ENCODE measurements around the gene DESI1.

Gene DESI1

GRCh38 chr22:41620589-41621098 lies at the start of gene DESI1:
Gene DESI1, minus strand, starts transcription at chr22:41621043. Its CDS starts 204 bp downstream, at chr22:41620839.
- H3K27ac ChIP-seq (ENCODE audit: low read length): peak within 1 kb of the TSS; percentile 92
- H3K9ac ChIP-seq (ENCODE audit: low read length): peak within 1 kb of the TSS; percentile 98
- H3K79me2 ChIP-seq (ENCODE audit: low read length): peaks cover 89% of the 10 kb centered on the region
- TF ChIP-seq EZH2 (optimal IDR thresholded peaks at IDR 0.05; ENCODE audit: low read depth, low read length) (no peak), CTCF (IDR thresholded peaks at IDR 0.05; ENCODE audit: low read length) (no peak), EZH2phosphoT487 (IDR thresholded peaks at IDR 0.05; ENCODE audit: low read length) (no peak)
- H3K9me2 ChIP-seq (replicated peaks; ENCODE audit: insufficient read depth, low read length): no peaks in the 10 kb centered on the region
- peak within 1 kb of the TSS; percentile 98 for H3K4me3 ChIP-seq (ENCODE audit: low read length)
- DNase-seq: no peak
- H3K27me3 ChIP-seq (replicated peaks; ENCODE audit: insufficient read depth, low read length): no peaks in the 10 kb centered on the region
- no peaks in the 10 kb centered on the region for H3K9me3 ChIP-seq (replicated peaks; ENCODE audit: insufficient read depth, low read length)
- peaks cover 12% of the 10 kb centered on the region for H3K4me1 ChIP-seq (ENCODE audit: low read length)
- H2AFZ ChIP-seq (ENCODE audit: low read length): peak within 1 kb of the TSS; percentile 88
- peak within 1 kb of the TSS; percentile 99 for H3K4me2 ChIP-seq (ENCODE audit: low read depth, low read length)
- H3F3A ChIP-seq (ENCODE audit: insufficient read depth, low read length): no peaks in the 10 kb centered on the region
- no peaks in the 10 kb centered on the region for H3K36me3 ChIP-seq (replicated peaks; ENCODE audit: insufficient read depth, low read length)
- H4K20me1 ChIP-seq (ENCODE audit: insufficient read depth, low read length): 0 out of 2 replicates have a peak, but pooled peaks cover 3% of the 10 kb centered on the region

- Histone ChIP-seq H3K27me3 (replicated peaks; ENCODE audit: insufficient read depth, low read length) (no peaks in the 10 kb centered on the region), H3K9ac (ENCODE audit: low read length) (no peak overlapping the region), H2AFZ (ENCODE audit: low read length) (no peak overlapping the region), H4K20me1 (ENCODE audit: insufficient read depth, low read length) (no peaks in the 10 kb centered on the region), H3K79me2 (ENCODE audit: low read length) (peaks cover 34% of the 10 kb centered on the region), H3K27ac (ENCODE audit: low read length) (no peak overlapping the region), H3K4me1 (ENCODE audit: low read length) (peaks cover 4% of the 10 kb centered on the region; the same call in 1 of the 2 replicates), H3K4me2 (ENCODE audit: low read depth, low read length) (no peak overlapping the region), H3K9me2 (replicated peaks; ENCODE audit: insufficient read depth, low read length) (no peaks in the 10 kb centered on the region), H3K36me3 (replicated peaks; ENCODE audit: insufficient read depth, low read length) (no peaks in the 10 kb centered on the region; the same call in 1 of the 2 replicates), H3F3A (ENCODE audit: insufficient read depth, low read length) (peaks cover 27% of the 10 kb centered on the region), H3K9me3 (replicated peaks; ENCODE audit: insufficient read depth, low read length) (no peaks in the 10 kb centered on the region), H3K4me3 (ENCODE audit: low read length) (no peak overlapping the region)
- TF ChIP-seq CTCF (IDR thresholded peaks at IDR 0.05; ENCODE audit: low read length) (no peak), EZH2phosphoT487 (IDR thresholded peaks at IDR 0.05; ENCODE audit: low read length) (no peak), EZH2 (optimal IDR thresholded peaks at IDR 0.05; ENCODE audit: low read depth, low read length) (no peak)
- no peak for DNase-seq
Measured at GRCh38 chr22:41668971-41669911, 48.4 kb upstream of the DESI1 start.

GRCh38 chr22:41664951-41665350 lies 44.1 kb upstream of the DESI1 start:
- DNase-seq: no peak
- Histone ChIP-seq H3K4me2 (ENCODE audit: low read depth, low read length) (no peak overlapping the region), H3K4me1 (ENCODE audit: low read length) (peaks cover 4% of the 10 kb centered on the region; the same call in 1 of the 2 replicates), H3K27me3 (replicated peaks; ENCODE audit: insufficient read depth, low read length) (no peaks in the 10 kb centered on the region), H3K9me3 (replicated peaks; ENCODE audit: insufficient read depth, low read length) (no peaks in the 10 kb centered on the region), H3K9ac (ENCODE audit: low read length) (no peak overlapping the region), H3F3A (ENCODE audit: insufficient read depth, low read length) (peaks cover 40% of the 10 kb centered on the region), H3K36me3 (replicated peaks; ENCODE audit: insufficient read depth, low read length) (no peaks in the 10 kb centered on the region; the same call in none of the 2 replicates), H2AFZ (ENCODE audit: low read length) (no peak overlapping the region), H3K4me3 (ENCODE audit: low read length) (no peak overlapping the region), H3K9me2 (replicated peaks; ENCODE audit: insufficient read depth, low read length) (no peaks in the 10 kb centered on the region), H3K27ac (ENCODE audit: low read length) (no peak overlapping the region), H4K20me1 (ENCODE audit: insufficient read depth, low read length) (no peaks in the 10 kb centered on the region), H3K79me2 (ENCODE audit: low read length) (peaks cover 7% of the 10 kb centered on the region)
- no peak for TF ChIP-seq EZH2 (optimal IDR thresholded peaks at IDR 0.05; ENCODE audit: low read depth, low read length)
